ENCODE results near the gene HES3. TPM values are rescaled to one million over a fixed set of nuclear protein-coding genes. Genes with fewer than 3 reads are reported as not detected.

HES3 gene
- total and polyA plus RNA-seq, 10 of the 15 experiments (the other 5 are each of a cell fraction or from before 2014, with no cell fraction given), result not detected

DNA sequence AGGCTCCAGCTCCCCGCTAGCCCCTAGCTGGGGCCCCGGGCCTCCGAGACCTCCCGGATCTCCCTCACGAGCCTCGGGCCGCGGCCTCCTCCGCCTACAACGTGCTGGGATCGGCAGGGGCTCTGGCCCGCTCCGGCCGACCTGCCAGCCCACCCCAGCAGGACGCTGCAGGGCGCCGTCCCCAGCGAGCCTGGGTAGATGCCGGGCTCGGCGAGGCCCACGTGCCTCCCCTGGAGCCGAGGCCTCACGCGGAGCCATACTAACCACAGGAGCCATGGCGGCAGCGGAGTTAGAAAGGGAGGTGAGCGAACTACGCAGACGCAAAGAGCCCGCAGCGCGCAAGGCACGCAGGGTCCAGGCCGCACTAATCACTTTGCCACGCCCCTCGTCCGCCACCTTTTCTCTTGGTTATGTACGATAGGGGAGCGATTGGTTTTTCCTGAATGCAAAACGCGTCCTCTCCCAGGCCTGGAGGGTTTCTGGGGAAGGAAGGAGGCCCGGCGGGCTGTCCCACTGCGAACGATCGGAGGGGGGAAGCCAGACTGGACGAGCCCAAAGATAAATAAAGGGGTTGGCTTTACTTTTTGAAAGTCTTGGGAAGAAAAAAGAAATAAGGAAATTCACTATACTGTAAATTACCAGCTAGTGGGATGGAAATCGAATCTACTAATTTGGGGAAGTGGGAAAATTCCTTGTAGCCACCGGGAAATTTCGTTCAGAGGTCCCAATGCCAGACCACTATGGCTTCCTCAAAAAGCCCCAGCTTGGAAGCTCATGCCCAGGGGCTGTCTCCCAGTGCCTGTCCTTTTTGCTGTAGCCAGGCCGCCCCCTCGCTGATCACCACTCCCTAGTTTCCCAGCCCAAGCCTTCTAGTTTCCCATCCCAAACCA, 44.4 kb upstream of the HES3 start, which contains the start of gene RPL22 (continued):
- TF ChIP-seq HDGF (IDR thresholded peaks at IDR 0.05) (peak; percentile 71; the same call in 1 of the 2 replicates), ZNF622 (IDR thresholded peaks at IDR 0.05) (no peak), ASH2L (IDR thresholded peaks at IDR 0.05; ENCODE audit: borderline replicate concordance, low read depth) (peak; percentile 25; the same call in 1 of the 2 replicates), SRF (IDR thresholded peaks at IDR 0.05; ENCODE audit: low read depth in 2 of 2, low read length in 2 of 2) (peak; percentile 71 to 99; a peak in 3 of 4 replicates), PAX5 (IDR thresholded peaks at IDR 0.05; ENCODE audit: borderline replicate concordance, low read depth, low read length) (peak; percentile 13; the same call in 1 of the 2 replicates), IKZF1 (conservative IDR thresholded peaks at IDR 0.05) (peak; percentile 93), KLF5 (IDR thresholded peaks at IDR 0.05; ENCODE audit: partially characterized antibody) (peak; percentile 98), PAX8 (IDR thresholded peaks at IDR 0.05) (0 out of 2 replicates have a peak, but pooled peaks have one; percentile 53), CREM (IDR thresholded peaks at IDR 0.05; ENCODE audit: low read depth) (peak; percentile 81), TCF3 (IDR thresholded peaks at IDR 0.05; ENCODE audit: borderline replicate concordance, insufficient read depth, low read depth, low read length) (0 out of 2 replicates have a peak, but pooled peaks have one; percentile 72)
- TF ChIP-seq, protein P1, sequence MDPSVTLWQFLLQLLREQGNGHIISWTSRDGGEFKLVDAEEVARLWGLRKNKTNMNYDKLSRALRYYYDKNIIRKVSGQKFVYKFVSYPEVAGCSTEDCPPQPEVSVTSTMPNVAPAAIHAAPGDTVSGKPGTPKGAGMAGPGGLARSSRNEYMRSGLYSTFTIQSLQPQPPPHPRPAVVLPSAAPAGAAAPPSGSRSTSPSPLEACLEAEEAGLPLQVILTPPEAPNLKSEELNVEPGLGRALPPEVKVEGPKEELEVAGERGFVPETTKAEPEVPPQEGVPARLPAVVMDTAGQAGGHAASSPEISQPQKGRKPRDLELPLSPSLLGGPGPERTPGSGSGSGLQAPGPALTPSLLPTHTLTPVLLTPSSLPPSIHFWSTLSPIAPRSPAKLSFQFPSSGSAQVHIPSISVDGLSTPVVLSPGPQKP (IDR thresholded peaks at IDR 0.05; ENCODE audit: low read depth, low read length), result no peak; the same call in 1 of the 2 replicates
- TF ChIP-seq, protein P2, sequence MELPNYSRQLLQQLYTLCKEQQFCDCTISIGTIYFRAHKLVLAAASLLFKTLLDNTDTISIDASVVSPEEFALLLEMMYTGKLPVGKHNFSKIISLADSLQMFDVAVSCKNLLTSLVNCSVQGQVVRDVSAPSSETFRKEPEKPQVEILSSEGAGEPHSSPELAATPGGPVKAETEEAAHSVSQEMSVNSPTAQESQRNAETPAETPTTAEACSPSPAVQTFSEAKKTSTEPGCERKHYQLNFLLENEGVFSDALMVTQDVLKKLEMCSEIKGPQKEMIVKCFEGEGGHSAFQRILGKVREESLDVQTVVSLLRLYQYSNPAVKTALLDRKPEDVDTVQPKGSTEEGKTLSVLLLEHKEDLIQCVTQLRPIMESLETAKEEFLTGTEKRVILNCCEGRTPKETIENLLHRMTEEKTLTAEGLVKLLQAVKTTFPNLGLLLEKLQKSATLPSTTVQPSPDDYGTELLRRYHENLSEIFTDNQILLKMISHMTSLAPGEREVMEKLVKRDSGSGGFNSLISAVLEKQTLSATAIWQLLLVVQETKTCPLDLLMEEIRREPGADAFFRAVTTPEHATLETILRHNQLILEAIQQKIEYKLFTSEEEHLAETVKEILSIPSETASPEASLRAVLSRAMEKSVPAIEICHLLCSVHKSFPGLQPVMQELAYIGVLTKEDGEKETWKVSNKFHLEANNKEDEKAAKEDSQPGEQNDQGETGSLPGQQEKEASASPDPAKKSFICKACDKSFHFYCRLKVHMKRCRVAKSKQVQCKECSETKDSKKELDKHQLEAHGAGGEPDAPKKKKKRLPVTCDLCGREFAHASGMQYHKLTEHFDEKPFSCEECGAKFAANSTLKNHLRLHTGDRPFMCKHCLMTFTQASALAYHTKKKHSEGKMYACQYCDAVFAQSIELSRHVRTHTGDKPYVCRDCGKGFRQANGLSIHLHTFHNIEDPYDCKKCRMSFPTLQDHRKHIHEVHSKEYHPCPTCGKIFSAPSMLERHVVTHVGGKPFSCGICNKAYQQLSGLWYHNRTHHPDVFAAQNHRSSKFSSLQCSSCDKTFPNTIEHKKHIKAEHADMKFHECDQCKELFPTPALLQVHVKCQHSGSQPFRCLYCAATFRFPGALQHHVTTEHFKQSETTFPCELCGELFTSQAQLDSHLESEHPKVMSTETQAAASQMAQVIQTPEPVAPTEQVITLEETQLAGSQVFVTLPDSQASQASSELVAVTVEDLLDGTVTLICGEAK (IDR thresholded peaks at IDR 0.05; ENCODE audit: borderline replicate concordance), result peak; percentile 60; the same call in 1 of the 2 replicates

Measured in GM12878 (cell line).